HepG2 (cell line): ENCODE data around the gene FAM169A. TPM values are rescaled to one million over a fixed set of nuclear protein-coding genes. Genes with fewer than 3 reads are reported as not detected.

Source experiments
- AFF4 ChIP-seq: sonication (generic); formaldehyde crosslinking; IDR thresholded peaks from 2 replicates; pipeline ENCODE4 v1.4.0; 2020; ENCODE audit warnings: missing genetic modification reagents
- FOSL1 ChIP-seq: sonication (generic); formaldehyde crosslinking; IDR thresholded peaks from 2 replicates; pipeline ENCODE4 v1.9.0; 2021; ENCODE audit warnings: missing genetic modification reagents, borderline replicate concordance
- KDM1A ChIP-seq: IDR thresholded peaks from 2 replicates; pipeline ENCODE4 v1.6.1; 2016; ENCODE audit warnings: missing compliant biosample characterization
- KLF15 ChIP-seq: sonication (generic); formaldehyde crosslinking; IDR thresholded peaks from 2 replicates; pipeline ENCODE4 v1.8.1; 2023; ENCODE audit warnings: borderline replicate concordance, mild to moderate bottlenecking, inconsistent platforms, missing genetic modification reagents, mixed read lengths
- PHF20 ChIP-seq: sonication (generic); formaldehyde crosslinking; IDR thresholded peaks from 2 replicates; pipeline ENCODE4 v1.5.0; 2020; ENCODE audit warnings: mild to moderate bottlenecking, missing genetic modification reagents
- RFX3 ChIP-seq: IDR thresholded peaks from 2 replicates; pipeline ENCODE4 v1.6.1; 2016; ENCODE audit warnings: missing biosample characterization, missing genetic modification reagents
- THAP9 ChIP-seq: sonication (generic); formaldehyde crosslinking; IDR thresholded peaks from 2 replicates; pipeline ENCODE4; 2020; ENCODE audit warnings: missing genetic modification reagents, mild to moderate bottlenecking, borderline replicate concordance
- ZNF710 ChIP-seq: sonication (generic); formaldehyde crosslinking; IDR thresholded peaks from 2 replicates; pipeline ENCODE4 v1.5.0; 2020; ENCODE audit warnings: mild to moderate bottlenecking, missing genetic modification reagents, borderline replicate concordance
- polyA plus RNA-seq, 8 experiments: library from polyadenylated mRNA; depleted of rRNA in 3 of 8; stranded (reverse) in 7 of 8; unstranded in 1 of 8; fragments of >200 nt; fragmentation: Illumina TruSeq in 4 of 8; extraction: Trizol in 4 of 8; gene quantifications; 2 replicates each; pipeline versions ENCODE4 v1.2.1 to v1.2.3, GENCODE V29; 2011 to 2016; ENCODE audit warnings: low read depth in 4 of 8, missing spikeins in 1 of 8, mixed read lengths in 1 of 8; ENCODE audit not compliant: insufficient read depth in 1 of 8
- total RNA-seq, 5 experiments: library from RNA; depleted of rRNA; stranded (reverse); fragments of >200 nt; fragmentation: Illumina TruSeq; extraction: Trizol; gene quantifications; 2 replicates each; pipeline ENCODE4 v1.2.3, GENCODE V29; 2016; ENCODE audit warnings: low read depth in 1 of 5

Gene FAM169A
- total and polyA plus RNA-seq, 2 of the 13 experiments (the other 11 are each of a cell fraction or from before 2014, with no cell fraction given) = 21.1 to 110 TPM

- TF ChIP-seq THAP9 (CRISPR knock-in tag) (no peak), KLF15 (CRISPR knock-in tag) (no peak), KDM1A (no peak), FOSL1 (CRISPR knock-in tag) (no peak), ZNF710 (CRISPR knock-in tag) (no peak), PHF20 (CRISPR knock-in tag) (no peak), AFF4 (CRISPR knock-in tag) (no peak), RFX3 (CRISPR knock-in tag) (no peak)
Measured at GRCh38 chr5:74778609-74779008, 87.6 kb downstream of the FAM169A start (continued).
